ENCODE data around the gene GGA1. TPM values are rescaled to one million over a fixed set of nuclear protein-coding genes. Genes with fewer than 3 reads are reported as not detected.

GGA1 gene
- total and polyA plus RNA-seq, 10 of the 15 experiments (the other 5 are each of a cell fraction or from before 2014, with no cell fraction given) = 1.4 to 79.4 (median 44.4) TPM

DNA sequence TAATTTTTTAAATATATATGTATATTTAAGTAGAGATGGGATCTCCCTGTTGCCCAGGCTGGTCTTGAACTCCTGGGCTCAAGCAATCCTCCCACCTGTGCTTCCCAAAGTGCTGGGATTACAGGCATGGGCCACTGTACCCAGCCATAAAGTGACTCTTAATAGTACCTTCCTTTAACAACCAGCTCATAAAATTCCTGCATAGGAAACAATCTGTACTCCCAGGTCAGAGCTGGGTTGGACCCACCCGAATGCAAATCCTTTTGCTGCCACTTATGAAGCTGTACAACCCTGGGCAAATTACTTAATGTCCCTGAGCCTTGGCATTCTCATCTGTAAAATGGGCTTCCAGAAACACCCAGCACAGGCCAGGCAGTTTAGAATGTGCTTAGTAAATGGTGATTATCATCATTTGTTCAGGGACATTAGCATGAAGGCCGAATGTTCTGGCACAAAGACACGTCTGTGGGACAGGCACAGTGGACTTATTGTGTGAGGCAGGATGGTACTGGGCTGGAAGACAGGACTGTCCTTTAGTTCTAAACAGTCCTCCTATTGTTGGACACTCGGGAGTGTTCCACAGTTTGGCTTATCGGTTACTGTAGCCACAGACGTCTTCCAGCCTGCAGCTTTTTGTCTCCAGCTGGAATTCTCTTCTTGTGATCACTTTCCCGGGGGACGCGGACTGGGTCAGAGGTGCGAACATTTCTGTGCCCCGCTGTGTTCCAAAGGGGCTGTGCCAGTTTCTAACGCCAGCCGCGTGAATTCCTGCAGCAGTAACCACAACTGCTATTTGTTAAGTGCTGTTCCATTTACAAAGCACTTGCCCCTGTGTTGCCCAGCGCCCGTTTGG is 55.8 kb downstream of the GGA1 start:
- ChIA-PET POLR2A (interaction anchor here (0.7 to 9.6 kb wide), 2 partner anchors 16 to 490 kb away, joined by 4 to 209 read pairs; partner anchors contain the start of genes LGALS1 and NOL12), CTCF (interaction anchor here (10.3 to 11.7 kb wide), 2 partner anchors 14 to 24 kb away, joined by 261 to 414 read pairs; partner anchors contain the start of genes LGALS1, NOL12 and SH3BP1), RAD21 (ENCODE audit: unreplicated experiment) (interaction anchor here (0.6 to 9.1 kb wide), 3 partner anchors 18 to 42 kb away, joined by 3 to 173 read pairs (median 164); partner anchors contain the start of genes NOL12 and SH3BP1), SMC1A (ENCODE audit: uncharacterized antibody, unreplicated experiment) (interaction anchor here (1.4 to 7.9 kb wide), 2 partner anchors 11 to 18 kb away, joined by 8 to 157 read pairs; partner anchors contain the start of genes LGALS1 and NOL12)
- DNase-seq (ENCODE audit: low read depth, low spot score) (no peak), ATAC-seq (no peak), FAIRE-seq (no peak)
- intact Hi-C loops (cut with micrococcal nuclease; ENCODE audit: unreplicated experiment) (no loop called here), in situ Hi-C loops (cut with MboI) (no loop called here)
- WGBS (ENCODE audit: insufficient coverage, insufficient replicate concordance, low lambda C conversion rate, missing lambda C conversion rate) = 86% methylated on average over 16 of the region's 16 CpGs
- Histone ChIP-seq H3K79me2 (ENCODE audit: control insufficient read depth, insufficient read depth, low read length) (peaks cover 40% of the 10 kb centered on the region), H3K4me3 (no peak overlapping the region), H3K9ac (ENCODE audit: control insufficient read depth, insufficient read depth, low read length) (no peak overlapping the region), H3K9me3 (replicated peaks; ENCODE audit: control insufficient read depth, insufficient read depth, low read length) (no peaks in the 10 kb centered on the region), H3K27me3 (replicated peaks in 1 of 2; ENCODE audit: control insufficient read depth in 2 of 2, insufficient read depth in 2 of 2, low read length in 1 of 2) (no peaks in the 10 kb centered on the region), H3K4me1 (ENCODE audit: control insufficient read depth, insufficient read depth, low read length) (peaks cover 12% of the 10 kb centered on the region), H3K4me2 (ENCODE audit: control insufficient read depth, insufficient read depth) (no peak overlapping the region), H3K27ac (ENCODE audit: control insufficient read depth, insufficient read depth) (no peak overlapping the region), H3K36me3 (ENCODE audit: control insufficient read depth in 2 of 2, insufficient read depth in 2 of 2, low read length in 1 of 2) (peaks cover 0 to 12% of the 10 kb centered on the region in 2 experiments; a peak in 3 of 4 replicates), H2AFZ (ENCODE audit: control insufficient read depth, low read depth, low read length) (no peak overlapping the region), H4K20me1 (ENCODE audit: control insufficient read depth, insufficient read depth) (no peaks in the 10 kb centered on the region)
- BruUV-seq (replicated peaks) = no TSS peak
- TF ChIP-seq ZBED1 (IDR thresholded peaks at IDR 0.05; ENCODE audit: borderline replicate concordance) (no peak), PKNOX1 (IDR thresholded peaks at IDR 0.05) (no peak), SMAD5 (IDR thresholded peaks at IDR 0.05; ENCODE audit: low read depth) (no peak), RBBP5 (conservative IDR thresholded peaks at IDR 0.05) (no peak), NR2F1 (conservative IDR thresholded peaks at IDR 0.05) (no peak), ZNF622 (IDR thresholded peaks at IDR 0.05) (no peak), GABPA (IDR thresholded peaks at IDR 0.05; ENCODE audit: low read depth) (no peak), CHD2 (IDR thresholded peaks at IDR 0.05; ENCODE audit: borderline replicate concordance, low read depth, low read length) (no peak), ATF2 (IDR thresholded peaks at IDR 0.05; ENCODE audit: low read length) (no peak), LARP7 (IDR thresholded peaks at IDR 0.05) (no peak), YY1 (IDR thresholded peaks at IDR 0.05; ENCODE audit: low read depth, low read length) (no peak)
- TF ChIP-seq, protein P1, sequence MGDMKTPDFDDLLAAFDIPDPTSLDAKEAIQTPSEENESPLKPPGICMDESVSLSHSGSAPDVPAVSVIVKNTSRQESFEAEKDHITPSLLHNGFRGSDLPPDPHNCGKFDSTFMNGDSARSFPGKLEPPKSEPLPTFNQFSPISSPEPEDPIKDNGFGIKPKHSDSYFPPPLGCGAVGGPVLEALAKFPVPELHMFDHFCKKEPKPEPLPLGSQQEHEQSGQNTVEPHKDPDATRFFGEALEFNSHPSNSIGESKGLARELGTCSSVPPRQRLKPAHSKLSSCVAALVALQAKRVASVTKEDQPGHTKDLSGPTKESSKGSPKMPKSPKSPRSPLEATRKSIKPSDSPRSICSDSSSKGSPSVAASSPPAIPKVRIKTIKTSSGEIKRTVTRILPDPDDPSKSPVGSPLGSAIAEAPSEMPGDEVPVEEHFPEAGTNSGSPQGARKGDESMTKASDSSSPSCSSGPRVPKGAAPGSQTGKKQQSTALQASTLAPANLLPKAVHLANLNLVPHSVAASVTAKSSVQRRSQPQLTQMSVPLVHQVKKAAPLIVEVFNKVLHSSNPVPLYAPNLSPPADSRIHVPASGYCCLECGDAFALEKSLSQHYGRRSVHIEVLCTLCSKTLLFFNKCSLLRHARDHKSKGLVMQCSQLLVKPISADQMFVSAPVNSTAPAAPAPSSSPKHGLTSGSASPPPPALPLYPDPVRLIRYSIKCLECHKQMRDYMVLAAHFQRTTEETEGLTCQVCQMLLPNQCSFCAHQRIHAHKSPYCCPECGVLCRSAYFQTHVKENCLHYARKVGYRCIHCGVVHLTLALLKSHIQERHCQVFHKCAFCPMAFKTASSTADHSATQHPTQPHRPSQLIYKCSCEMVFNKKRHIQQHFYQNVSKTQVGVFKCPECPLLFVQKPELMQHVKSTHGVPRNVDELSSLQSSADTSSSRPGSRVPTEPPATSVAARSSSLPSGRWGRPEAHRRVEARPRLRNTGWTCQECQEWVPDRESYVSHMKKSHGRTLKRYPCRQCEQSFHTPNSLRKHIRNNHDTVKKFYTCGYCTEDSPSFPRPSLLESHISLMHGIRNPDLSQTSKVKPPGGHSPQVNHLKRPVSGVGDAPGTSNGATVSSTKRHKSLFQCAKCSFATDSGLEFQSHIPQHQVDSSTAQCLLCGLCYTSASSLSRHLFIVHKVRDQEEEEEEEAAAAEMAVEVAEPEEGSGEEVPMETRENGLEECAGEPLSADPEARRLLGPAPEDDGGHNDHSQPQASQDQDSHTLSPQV (IDR thresholded peaks at IDR 0.05) = no peak
- TF ChIP-seq, protein P2, sequence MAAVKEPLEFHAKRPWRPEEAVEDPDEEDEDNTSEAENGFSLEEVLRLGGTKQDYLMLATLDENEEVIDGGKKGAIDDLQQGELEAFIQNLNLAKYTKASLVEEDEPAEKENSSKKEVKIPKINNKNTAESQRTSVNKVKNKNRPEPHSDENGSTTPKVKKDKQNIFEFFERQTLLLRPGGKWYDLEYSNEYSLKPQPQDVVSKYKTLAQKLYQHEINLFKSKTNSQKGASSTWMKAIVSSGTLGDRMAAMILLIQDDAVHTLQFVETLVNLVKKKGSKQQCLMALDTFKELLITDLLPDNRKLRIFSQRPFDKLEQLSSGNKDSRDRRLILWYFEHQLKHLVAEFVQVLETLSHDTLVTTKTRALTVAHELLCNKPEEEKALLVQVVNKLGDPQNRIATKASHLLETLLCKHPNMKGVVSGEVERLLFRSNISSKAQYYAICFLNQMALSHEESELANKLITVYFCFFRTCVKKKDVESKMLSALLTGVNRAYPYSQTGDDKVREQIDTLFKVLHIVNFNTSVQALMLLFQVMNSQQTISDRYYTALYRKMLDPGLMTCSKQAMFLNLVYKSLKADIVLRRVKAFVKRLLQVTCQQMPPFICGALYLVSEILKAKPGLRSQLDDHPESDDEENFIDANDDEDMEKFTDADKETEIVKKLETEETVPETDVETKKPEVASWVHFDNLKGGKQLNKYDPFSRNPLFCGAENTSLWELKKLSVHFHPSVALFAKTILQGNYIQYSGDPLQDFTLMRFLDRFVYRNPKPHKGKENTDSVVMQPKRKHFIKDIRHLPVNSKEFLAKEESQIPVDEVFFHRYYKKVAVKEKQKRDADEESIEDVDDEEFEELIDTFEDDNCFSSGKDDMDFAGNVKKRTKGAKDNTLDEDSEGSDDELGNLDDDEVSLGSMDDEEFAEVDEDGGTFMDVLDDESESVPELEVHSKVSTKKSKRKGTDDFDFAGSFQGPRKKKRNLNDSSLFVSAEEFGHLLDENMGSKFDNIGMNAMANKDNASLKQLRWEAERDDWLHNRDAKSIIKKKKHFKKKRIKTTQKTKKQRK (IDR thresholded peaks at IDR 0.05; ENCODE audit: low read depth, low read length) = no peak

All from GM12878 (cell line).